Measurements from ENCODE around the gene PRRT1B.
A peak's percentile ranks its signal among the peaks of the same experiment; 100 is the strongest.

The PRRT1B gene

DNA sequence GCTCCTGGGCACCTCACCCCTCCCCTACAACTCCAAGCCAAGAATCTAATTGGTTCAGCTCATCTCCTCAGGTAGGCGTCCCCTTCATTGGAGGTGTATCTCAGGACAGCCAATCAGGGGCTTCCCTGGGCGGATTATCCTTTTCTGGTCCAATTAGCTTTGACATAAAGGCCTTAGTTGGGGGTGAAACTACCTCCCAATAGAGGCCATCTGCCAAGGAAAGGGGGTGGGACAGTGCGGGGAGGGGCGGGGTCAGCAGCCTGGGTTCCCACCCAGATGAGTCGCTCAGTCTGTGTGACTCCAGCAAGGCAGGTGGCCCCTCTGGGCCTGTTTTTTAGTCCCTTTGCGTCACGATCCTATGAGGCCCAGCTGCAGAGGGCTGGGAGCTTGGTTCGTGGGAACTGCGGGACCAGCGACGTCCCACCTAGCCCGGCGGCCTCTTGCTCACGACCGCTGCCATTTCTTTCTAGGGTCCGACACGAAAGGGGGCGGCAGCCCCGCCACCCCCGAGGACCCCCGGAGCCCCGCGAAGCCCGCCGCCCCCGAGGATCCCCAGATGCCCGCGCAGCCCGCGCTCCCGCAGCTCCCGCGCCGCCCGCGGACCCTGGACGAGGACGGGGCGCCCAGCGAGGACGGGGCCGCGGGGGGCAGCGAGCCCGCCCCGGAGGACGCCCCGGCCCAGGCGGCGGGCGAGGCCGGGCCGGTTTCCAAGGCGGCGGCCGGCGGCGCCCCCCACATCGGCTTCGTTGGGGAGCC lies 8.9 kb downstream of the PRRT1B start:
- DNase-seq, result no peak

DNA sequence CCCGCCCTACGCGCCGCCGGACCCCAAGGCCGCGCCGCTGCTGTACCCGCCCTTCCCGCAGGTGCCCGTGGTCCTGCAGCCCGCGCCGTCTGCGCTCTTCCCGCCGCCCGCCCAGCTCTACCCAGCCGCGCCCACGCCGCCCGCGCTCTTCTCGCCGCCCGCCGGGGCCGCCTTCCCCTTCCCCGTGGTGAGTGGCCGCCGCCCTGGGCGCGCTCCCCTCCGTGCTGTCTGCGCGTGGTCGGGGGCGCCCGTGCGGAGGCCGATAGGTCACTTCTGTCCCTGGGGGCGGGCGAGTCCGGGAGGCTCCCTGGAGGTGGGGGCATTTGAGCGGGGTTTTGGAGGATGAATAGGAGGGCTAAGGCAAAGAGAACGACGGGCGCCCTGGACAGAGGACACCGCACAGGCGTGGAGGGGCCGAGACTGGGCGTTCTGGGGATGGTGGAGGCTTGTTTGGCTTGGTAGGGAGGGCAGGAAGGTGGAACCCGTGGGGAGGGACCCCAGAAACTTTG lies 9.6 kb downstream of the PRRT1B start:
- no peak for DNase-seq

DNA sequence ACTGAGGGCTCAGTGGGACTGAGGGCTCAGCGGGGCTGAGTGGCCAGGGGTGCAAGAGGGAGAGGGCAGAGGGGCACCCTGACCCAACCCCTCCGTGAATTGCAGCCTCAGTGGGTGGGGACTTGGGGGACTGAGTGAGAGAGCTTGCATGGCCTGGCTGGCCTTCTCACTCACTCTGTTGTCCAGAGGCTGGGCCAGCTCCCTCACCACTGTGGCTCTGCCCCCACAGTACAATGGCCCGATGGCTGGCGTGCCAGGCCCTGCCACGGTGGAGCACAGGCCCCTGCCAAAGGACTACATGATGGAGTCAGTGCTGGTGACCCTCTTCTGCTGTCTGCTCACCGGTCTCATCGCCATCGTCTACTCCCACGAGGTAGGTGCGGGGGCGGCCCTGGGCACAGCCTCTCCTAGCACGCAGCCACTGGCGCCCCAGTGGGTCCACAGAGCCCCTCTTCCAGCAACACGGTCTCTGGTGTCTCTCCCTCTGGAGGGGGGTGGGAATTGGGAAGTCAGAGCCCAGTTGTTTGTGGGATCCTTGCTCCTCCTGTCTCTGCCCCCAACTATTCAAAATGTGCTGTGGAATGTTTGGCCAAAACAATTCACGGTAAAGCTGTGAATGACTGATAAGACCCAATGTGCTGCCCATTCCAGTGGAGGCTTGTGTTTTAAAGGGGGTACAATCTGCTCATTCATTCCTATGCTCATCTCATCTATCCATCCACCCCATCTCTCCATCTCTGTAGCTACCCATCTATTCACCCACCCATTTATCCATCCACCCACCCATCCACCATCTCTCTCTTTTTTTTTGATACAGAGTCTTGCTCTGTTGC lies 10.7 kb downstream of the PRRT1B start:
- DNase-seq, result no peak

DNA sequence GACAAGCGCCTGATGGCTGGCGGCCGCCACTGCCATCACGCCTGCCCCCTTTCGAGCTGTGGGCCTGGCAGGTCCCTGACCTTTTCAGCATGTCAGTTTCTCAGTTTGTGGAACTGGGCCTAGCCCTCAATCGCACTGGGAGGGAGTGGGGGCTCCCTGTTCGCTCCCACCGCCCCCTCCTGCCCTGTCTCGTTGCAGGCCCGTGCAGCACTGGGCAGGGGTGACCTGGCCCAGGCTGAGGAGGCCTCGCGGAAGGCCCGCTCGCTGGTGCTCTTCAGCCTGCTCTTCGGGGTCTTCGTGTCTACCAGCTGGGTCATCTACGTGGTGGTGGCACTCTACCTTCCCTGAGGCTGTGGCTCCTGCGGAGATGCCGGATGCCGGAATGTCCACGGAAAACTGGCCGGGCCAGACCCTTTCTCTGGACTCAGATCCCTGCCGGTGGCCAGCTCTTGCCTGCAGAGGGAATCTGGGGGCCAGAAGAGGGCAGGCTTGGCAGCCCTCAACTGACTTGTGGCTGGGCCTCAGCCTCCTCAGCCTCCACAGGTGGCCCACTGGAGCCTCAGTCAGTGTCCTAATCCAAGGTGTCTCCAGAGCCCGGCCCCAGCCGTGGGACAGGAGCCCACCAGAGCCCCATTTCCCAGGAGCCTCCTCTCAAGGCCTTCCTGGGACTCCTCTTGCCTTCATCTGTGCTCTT lies 12.7 kb downstream of the PRRT1B start:
- DNase-seq, result no peak

- no peak for DNase-seq
Observed at GRCh38 chr9:131559421-131560000, 14.2 kb downstream of the PRRT1B start.

DNA sequence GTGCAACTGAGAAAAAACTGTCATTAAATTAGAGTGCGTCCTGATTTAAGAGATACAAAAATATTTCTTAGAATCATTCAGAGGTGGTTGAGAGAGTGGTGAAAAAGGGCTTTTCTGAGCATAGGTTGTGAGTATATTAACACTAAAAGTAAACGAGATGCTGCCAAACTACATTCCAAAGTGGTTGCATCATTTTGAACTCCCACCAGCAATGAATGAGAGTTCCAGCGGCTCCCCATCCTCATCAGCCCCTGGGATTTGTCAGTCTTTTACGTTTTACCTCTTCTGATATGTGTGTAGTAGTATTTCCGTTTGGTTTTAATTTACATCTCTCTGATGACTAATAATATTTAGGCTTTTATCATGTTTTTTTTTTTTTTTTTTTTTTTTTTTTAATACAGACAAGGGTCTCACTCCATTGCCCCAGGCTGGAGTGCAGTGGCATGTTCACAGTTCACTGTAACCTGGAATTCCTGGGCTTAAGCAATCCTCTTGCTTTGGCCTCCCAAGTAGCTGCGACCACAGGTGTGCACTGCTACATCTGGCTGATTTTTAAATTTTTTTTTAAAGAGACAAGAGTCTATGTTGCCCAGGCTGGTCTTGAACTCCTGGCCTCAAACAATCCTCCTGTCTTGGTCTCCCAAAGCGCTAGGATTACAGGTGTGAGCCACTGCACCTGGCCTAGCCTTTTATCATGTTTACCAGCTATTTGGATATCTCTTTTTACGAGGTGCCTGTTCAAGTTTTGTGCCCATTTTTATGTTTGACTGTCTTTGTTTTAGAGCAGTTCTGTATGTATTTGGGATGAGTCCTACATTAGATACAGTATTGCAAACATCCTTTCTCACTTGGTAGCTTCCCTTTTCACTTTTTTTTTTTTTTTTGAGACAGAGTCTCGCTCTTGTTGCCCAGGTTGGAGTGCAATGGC lies 17.0 kb downstream of the PRRT1B start:
- no peak for DNase-seq

DNA sequence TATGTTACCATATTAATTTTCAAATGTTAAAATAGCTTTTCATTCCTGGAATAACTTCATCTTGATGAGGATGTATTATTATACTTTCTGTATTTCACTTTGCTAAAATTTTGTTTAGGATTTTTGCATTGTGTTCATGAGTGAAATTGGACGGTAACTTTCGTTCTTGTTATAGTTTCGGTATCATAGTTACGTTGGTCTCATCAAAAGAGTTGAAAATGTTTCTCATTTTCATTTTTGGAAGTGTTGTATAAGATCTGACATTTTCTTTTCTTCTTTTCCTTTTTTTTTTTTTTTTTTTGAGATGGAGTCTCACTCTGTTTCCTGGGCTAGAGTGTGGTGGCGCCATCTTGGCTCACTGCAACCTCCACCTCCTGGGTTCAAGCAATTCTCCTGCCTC lies 20.0 kb downstream of the PRRT1B start:
- DNase-seq, result no peak

DNA sequence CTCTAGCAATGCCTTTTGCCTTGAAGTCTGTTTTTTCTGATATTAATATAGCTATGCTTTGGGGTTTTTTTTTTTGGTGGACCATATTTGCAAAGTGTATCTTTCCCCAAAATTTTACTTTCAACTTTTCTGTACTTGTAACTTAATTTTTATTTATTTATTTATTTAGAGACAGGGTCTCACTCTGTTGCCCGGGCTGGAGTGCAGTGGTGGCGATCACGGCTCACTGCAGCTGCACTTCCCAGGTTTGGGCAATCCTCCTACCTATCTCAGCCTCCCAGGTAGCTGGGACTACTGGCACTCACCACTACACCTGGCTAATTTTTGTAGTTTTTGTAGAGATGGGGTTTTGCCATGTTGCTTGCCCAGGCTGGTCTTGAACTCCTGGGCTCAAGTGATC lies 20.8 kb downstream of the PRRT1B start:
- DNase-seq, result no peak

DNA sequence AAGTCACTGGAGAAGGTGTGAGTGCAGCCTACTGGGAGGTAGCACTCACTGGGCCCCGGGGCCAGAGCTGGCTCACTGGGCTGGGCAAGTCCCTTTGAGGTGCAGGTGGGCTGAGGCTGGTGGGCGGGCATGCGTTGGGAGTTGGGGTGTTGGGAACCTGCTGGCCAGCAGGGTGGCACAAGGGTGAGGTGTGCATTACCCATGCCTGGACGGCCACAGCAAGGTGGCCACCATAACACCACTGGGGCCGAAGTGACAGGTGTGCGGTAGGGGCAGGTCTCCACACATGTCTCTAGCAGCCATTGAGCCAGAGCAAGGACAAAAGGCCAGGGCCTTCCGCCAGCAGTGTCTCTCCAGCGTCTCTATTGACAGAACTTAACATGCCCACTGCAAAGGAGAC lies 22.6 kb downstream of the PRRT1B start:
- no peak for DNase-seq

- DNase-seq, result no peak
Observed at GRCh38 chr9:131574730-131575640, 29.7 kb downstream of the PRRT1B start.

- DNase-seq, result no peak
Observed at GRCh38 chr9:131575946-131576853, 30.9 kb downstream of the PRRT1B start.

GRCh38 chr9:131577005-131578000 lies 32.0 kb downstream of the PRRT1B start:
- no peak for DNase-seq

- DNase-seq, result no peak
Observed at GRCh38 chr9:131578021-131578420, 32.7 kb downstream of the PRRT1B start.

DNA sequence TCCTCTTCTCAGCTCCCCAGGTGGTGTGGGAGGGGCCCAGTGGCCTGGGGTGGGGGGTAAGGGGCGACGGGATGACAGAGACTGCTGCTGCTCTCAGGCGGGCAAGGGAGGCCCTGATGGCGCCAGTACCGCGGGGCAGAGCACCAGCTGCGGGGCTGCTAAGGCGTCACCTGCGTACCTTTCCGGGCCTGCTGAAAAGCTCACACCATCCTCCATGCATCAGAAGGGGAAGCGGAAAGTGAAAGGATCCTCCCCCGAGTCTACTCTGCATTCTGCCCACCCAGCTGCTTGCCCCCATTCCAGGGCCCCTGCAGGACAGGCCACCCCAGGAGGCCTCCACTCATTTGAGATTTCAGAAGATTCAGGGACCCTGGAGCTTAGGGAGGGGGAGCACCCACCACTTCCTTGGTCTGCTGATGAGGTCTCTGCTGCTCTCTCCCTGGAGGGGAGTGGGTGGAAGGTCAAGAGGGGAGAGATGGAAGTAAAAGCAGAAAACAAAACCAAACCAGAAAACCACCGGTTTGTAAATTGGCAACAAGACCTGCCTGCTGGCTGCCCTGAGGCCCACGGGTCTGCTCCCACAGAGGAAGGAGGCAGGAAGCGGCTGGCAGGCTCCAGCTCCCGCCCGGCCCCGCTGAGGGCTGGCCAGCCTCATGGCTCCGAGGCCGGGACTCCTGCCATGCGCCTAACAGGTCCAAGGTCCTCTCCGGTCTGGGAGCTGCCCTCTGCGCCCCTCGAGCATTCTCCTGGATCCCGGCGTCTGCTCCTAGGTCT lies 33.6 kb downstream of the PRRT1B start:
- peak; percentile 59 for DNase-seq

DNA sequence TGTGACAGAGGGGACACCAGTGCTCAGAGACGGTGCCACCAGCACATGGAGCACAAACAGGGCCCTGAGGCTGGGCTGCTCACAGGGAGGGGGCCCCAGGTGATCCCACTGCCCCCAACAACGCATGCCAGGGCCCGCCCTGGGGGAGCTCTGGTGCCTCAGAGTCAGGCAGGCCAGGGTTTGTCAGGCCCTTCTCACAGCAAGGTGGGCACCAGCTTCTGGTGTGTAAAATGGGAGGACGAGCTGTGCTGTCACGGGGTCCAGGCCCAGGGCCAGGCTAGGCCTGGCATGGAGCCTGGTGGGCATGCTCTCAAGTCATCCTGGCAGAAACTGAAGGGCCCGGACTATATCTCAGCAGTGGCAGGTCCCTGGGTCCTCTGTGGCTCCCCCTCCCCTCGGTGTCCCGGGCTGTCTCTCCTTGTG lies 34.5 kb downstream of the PRRT1B start:
- no peak for DNase-seq

- no peak for DNase-seq
Observed at GRCh38 chr9:131580358-131580757, 35.0 kb downstream of the PRRT1B start.

- DNase-seq, result no peak
Observed at GRCh38 chr9:131582056-131582455, 36.7 kb downstream of the PRRT1B start.
